GM12891 (cell line): ENCODE results near the gene FRYL.

Source experiments
- POLR2A ChIP-seq: IDR thresholded peaks from 2 replicates; pipeline ENCODE4 v1.6.1; 2011; ENCODE audit warnings: low read depth, low read length, control low read depth
- POLR2AphosphoS5 ChIP-seq: IDR thresholded peaks from 2 replicates; pipeline ENCODE4 v1.6.1; 2011; ENCODE audit warnings: low read depth, low read length, control low read depth
- POU2F2 ChIP-seq: IDR thresholded peaks from 2 replicates; pipeline ENCODE4 v1.6.1; 2011; ENCODE audit warnings: low read depth, mild to moderate bottlenecking, control low read depth, low read length, moderate library complexity
- SPI1 ChIP-seq: IDR thresholded peaks from 2 replicates; pipeline ENCODE4 v1.6.1; 2011; ENCODE audit warnings: low read depth, low read length, control low read depth
- TAF1 ChIP-seq: IDR thresholded peaks from 2 replicates; pipeline ENCODE4 v1.6.1; 2011; ENCODE audit warnings: low read depth, low read length, control low read depth

DNA sequence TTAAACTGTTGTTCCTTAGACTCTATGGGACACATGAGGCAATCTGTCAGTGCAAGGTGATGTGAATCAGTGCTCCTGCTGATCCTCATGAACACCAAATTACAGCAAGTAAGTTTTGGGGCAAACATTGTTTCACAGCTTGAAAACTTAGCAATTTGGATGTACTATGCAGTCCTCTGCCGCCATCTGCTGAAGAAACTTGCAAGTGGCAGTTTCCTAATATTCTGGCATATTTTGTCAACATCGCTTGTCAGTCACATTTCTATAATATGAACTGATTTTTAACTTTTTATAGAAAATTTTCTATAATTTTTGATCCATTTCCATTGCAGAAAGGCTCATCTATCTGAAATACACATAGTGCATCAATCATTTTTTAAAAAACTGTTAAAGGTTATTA lies 233.7 kb downstream of the FRYL start:
- no peak for TF ChIP-seq POLR2A
- TF ChIP-seq POLR2AphosphoS5: no peak
- TF ChIP-seq TAF1: no peak
- TF ChIP-seq SPI1: no peak
- TF ChIP-seq POU2F2: no peak
